Ishikawa (cell line): ENCODE data around the gene NEK7.

Source experiments
- CREB1 ChIP-seq: IDR thresholded peaks from 2 replicates; pipeline ENCODE4 v1.6.1; 2012; ENCODE audit warnings: low read depth
- EP300 ChIP-seq: IDR thresholded peaks from 2 replicates; pipeline ENCODE4 v1.6.1; 2012; ENCODE audit warnings: borderline replicate concordance
- RAD21 ChIP-seq: IDR thresholded peaks from 2 replicates; pipeline ENCODE4 v1.6.1; 2012; ENCODE audit warnings: low read depth
- TEAD4 ChIP-seq: IDR thresholded peaks from 2 replicates; pipeline ENCODE4 v1.6.1; 2012
- USF1 ChIP-seq: IDR thresholded peaks from 2 replicates; pipeline ENCODE4 v1.6.1; 2012
- YY1 ChIP-seq: IDR thresholded peaks from 2 replicates; pipeline ENCODE4 v1.6.1; 2012; ENCODE audit warnings: low read depth
- TF ChIP-seq, protein P1 (sequence below): IDR thresholded peaks from 2 replicates; pipeline ENCODE4 v1.6.1; 2012; ENCODE audit warnings: low read depth, mild to moderate bottlenecking
- TF ChIP-seq, protein P2 (sequence below): IDR thresholded peaks from 2 replicates; pipeline ENCODE4 v1.6.1; 2012

GRCh38 chr1:198328458-198329032 lies 171.7 kb downstream of the NEK7 start:
- TF ChIP-seq, protein P1, sequence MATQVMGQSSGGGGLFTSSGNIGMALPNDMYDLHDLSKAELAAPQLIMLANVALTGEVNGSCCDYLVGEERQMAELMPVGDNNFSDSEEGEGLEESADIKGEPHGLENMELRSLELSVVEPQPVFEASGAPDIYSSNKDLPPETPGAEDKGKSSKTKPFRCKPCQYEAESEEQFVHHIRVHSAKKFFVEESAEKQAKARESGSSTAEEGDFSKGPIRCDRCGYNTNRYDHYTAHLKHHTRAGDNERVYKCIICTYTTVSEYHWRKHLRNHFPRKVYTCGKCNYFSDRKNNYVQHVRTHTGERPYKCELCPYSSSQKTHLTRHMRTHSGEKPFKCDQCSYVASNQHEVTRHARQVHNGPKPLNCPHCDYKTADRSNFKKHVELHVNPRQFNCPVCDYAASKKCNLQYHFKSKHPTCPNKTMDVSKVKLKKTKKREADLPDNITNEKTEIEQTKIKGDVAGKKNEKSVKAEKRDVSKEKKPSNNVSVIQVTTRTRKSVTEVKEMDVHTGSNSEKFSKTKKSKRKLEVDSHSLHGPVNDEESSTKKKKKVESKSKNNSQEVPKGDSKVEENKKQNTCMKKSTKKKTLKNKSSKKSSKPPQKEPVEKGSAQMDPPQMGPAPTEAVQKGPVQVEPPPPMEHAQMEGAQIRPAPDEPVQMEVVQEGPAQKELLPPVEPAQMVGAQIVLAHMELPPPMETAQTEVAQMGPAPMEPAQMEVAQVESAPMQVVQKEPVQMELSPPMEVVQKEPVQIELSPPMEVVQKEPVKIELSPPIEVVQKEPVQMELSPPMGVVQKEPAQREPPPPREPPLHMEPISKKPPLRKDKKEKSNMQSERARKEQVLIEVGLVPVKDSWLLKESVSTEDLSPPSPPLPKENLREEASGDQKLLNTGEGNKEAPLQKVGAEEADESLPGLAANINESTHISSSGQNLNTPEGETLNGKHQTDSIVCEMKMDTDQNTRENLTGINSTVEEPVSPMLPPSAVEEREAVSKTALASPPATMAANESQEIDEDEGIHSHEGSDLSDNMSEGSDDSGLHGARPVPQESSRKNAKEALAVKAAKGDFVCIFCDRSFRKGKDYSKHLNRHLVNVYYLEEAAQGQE, result no peak
- TF ChIP-seq EP300, result no peak
- no peak for TF ChIP-seq TEAD4
- TF ChIP-seq, protein P2, sequence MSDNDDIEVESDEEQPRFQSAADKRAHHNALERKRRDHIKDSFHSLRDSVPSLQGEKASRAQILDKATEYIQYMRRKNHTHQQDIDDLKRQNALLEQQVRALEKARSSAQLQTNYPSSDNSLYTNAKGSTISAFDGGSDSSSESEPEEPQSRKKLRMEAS, result no peak
- no peak for TF ChIP-seq YY1
- no peak for TF ChIP-seq RAD21
- TF ChIP-seq USF1, result no peak
- TF ChIP-seq CREB1, result no peak
